Panc1 (cell line): Measurements from ENCODE around the gene KCNH1. TPM values are rescaled to one million over a fixed set of nuclear protein-coding genes. Genes with fewer than 3 reads are reported as not detected.
"Not testable (repeated sequence)": the region's sequence is repeated elsewhere in the genome, so short reads cannot be mapped to it uniquely, and the experiment has no call there.

Source experiments
- ATAC-seq: fragments of 200-7000 bp; cut with Tn5 transposase; 2 replicates; pipeline ENCODE4 v1.9.1; 2020; ENCODE audit warnings: mild to moderate bottlenecking, moderate library complexity
- BruUV-seq: library from RNA; stranded (reverse); fragments of 400-500 nt; replicated peaks from 2 replicates; lab custom pipeline; 2021; lab: Mats Ljungman, UMichigan
- CTCF ChIA-PET: fragments of 300-600 bp; sonication (Branson Sonifier 250); formaldehyde crosslinking; loops from one replicate; lab custom pipeline; 2022; ENCODE audit warnings: antibody characterized with exemption; lab: Charles Lee
- POLR2A ChIA-PET: fragments of 300-600 bp; sonication (Branson Sonifier 250); formaldehyde crosslinking; loops from one replicate; lab custom pipeline; 2022; ENCODE audit warnings: antibody characterized with exemption; lab: Charles Lee
- DNase-seq: peaks from one replicate; pipeline ENCODE4 v3.0.0-alpha.2; 2010; ENCODE audit warnings: low read depth, low spot score
- H3K27ac ChIP-seq: 2 replicates; pipeline ENCODE4 v1.5.1; 2011; ENCODE audit warnings: mild to moderate bottlenecking, low read length, inconsistent platforms
- H3K27me3 ChIP-seq: fragments of 200-500 bp; sonication (Bioruptor generic); 2 replicates; pipeline ENCODE4 v1.6.0; 2014; ENCODE audit warnings: low read length, inconsistent platforms; ENCODE audit not compliant: control insufficient read depth, insufficient read depth
- H3K36me3 ChIP-seq: fragments of 200-500 bp; sonication (Bioruptor generic); 2 replicates; pipeline ENCODE4 v1.5.1; 2014; ENCODE audit warnings: inconsistent platforms, mild to moderate bottlenecking, low read length, moderate library complexity; ENCODE audit not compliant: control insufficient read depth, insufficient read depth
- H3K4me1 ChIP-seq: 2 replicates; pipeline ENCODE4 v1.5.1; 2011; ENCODE audit warnings: inconsistent platforms, mild to moderate bottlenecking, low read length, moderate library complexity; ENCODE audit not compliant: control insufficient read depth, insufficient read depth
- H3K4me3 ChIP-seq, 2 experiments: 2 replicates each; pipeline ENCODE4 v1.5.1; 2011 to 2012; ENCODE audit warnings: low read depth in 2 of 2, low read length in 2 of 2, mild to moderate bottlenecking in 2 of 2, inconsistent platforms in 1 of 2, moderate library complexity in 1 of 2
- H3K9me3 ChIP-seq: fragments of 200-500 bp; sonication (Bioruptor generic); 2 replicates; pipeline ENCODE4 v1.5.1; 2014; ENCODE audit warnings: low read depth, mild to moderate bottlenecking, inconsistent platforms, low read length, moderate library complexity; ENCODE audit not compliant: control insufficient read depth, insufficient read depth
- CTCF ChIP-seq: fragments of 450-650 bp; IDR thresholded peaks from 2 replicates; pipeline ENCODE4 v1.5.1; 2017; ENCODE audit warnings: mild to moderate bottlenecking
- POLR2AphosphoS5 ChIP-seq: IDR thresholded peaks from 2 replicates; pipeline ENCODE4 v1.6.1; 2012; ENCODE audit warnings: mild to moderate bottlenecking, low read depth, low read length, moderate library complexity
- REST ChIP-seq, 2 experiments: IDR thresholded peaks; 2 replicates each; pipeline ENCODE4 v1.6.1; 2011 to 2012; ENCODE audit warnings: low read depth in 2 of 2, control low read depth in 1 of 2, low read length in 1 of 2, mild to moderate bottlenecking in 1 of 2, moderate library complexity in 1 of 2; ENCODE audit not compliant: insufficient read depth in 1 of 2
- SIN3A ChIP-seq: IDR thresholded peaks from 2 replicates; pipeline ENCODE4 v1.6.1; 2012; ENCODE audit warnings: low read depth, mild to moderate bottlenecking, low read length, moderate library complexity, borderline replicate concordance; ENCODE audit not compliant: insufficient read depth
- TCF7L2 ChIP-seq: IDR thresholded peaks from 2 replicates; pipeline ENCODE4 v1.6.1; 2011; ENCODE audit warnings: mild to moderate bottlenecking, low read depth, low read length, inconsistent platforms
- in situ Hi-C: cut with HindIII; loops from 2 replicates; pipeline ENCODE4 v1.10.0; 2016; ENCODE audit warnings: low sequenced_read_pairs, low pct_unique_long_range_greater_than_20kb
- intact Hi-C: fragments of 100-400 bp; cut with micrococcal nuclease; formaldehyde crosslinking; loops from one replicate; pipeline ENCODE4 v1.10.0; 2022; ENCODE audit not compliant: unreplicated experiment
- total RNA-seq: library from RNA; stranded (reverse); gene quantifications from one replicate; pipeline ENCODE4 v1.2.1, GENCODE V29; 2021; ENCODE audit not compliant: unreplicated experiment

The KCNH1 gene
- total RNA-seq, 1 experiment from 2014 or later: not detected

- ChIA-PET POLR2A (no interaction called here), CTCF (no interaction called here)
- intact Hi-C loops (no loop called here), in situ Hi-C loops (no loop called here)
- no peaks in the 10 kb centered on the region for H3K36me3 ChIP-seq
- DNase-seq: no peak
- H3K9me3 ChIP-seq: no peaks in the 10 kb centered on the region
- no TSS peak for BruUV-seq
- H3K4me1 ChIP-seq: no peaks in the 10 kb centered on the region
- H3K27ac ChIP-seq: no peak overlapping the region
- TF ChIP-seq TCF7L2 (no peak), CTCF (no peak)
- H3K27me3 ChIP-seq: peaks cover 2% of the 10 kb centered on the region; the same call in 1 of the 2 replicates
- H3K4me3 ChIP-seq: no peak overlapping the region
- ATAC-seq: no peak
These were observed 65.0 kb downstream of the KCNH1 start for GRCh38 chr1:211068976-211069375.

- Histone ChIP-seq H3K4me1 (no peaks in the 10 kb centered on the region), H3K27me3 (peaks cover 2% of the 10 kb centered on the region; the same call in 1 of the 2 replicates), H3K9me3 (no peaks in the 10 kb centered on the region), H3K36me3 (no peaks in the 10 kb centered on the region), H3K4me3 (no peak overlapping the region), H3K27ac (no peak overlapping the region)
- DNase-seq (no peak), ATAC-seq (no peak)
- in situ Hi-C loops (no loop called here), intact Hi-C loops (no loop called here)
- CTCF ChIA-PET: no interaction called here
- BruUV-seq: no TSS peak
- no peak for TF ChIP-seq POLR2AphosphoS5
- POLR2A ChIA-PET: no interaction called here
These were observed 67.1 kb downstream of the KCNH1 start for GRCh38 chr1:211066781-211067384.

GRCh38 chr1:211041838-211042237, 92.1 kb downstream of the KCNH1 start:
- DNase-seq, ATAC-seq, in situ Hi-C loops, H3K27me3 ChIP-seq, H3K4me3 ChIP-seq, intact Hi-C loops, H3K9me3 ChIP-seq, BruUV-seq, H3K36me3 ChIP-seq, H3K27ac ChIP-seq, POLR2A ChIA-PET, CTCF ChIA-PET, H3K4me1 ChIP-seq: not testable (repeated sequence)

- no peaks in the 10 kb centered on the region for H3K36me3 ChIP-seq
- no peaks in the 10 kb centered on the region for H3K9me3 ChIP-seq
- DNase-seq (peak; percentile 41), ATAC-seq (peak; percentile 92)
- TF ChIP-seq SIN3A (no peak), CTCF (no peak), POLR2AphosphoS5 (no peak), REST (IDR thresholded peaks at IDR 0.05; ENCODE audit: insufficient read depth in 1 of 2, low read depth in 2 of 2, low read length in 1 of 2) (no peak), TCF7L2 (no peak)
- ChIA-PET CTCF (no interaction called here), POLR2A (no interaction called here)
- intact Hi-C loops (no loop called here), in situ Hi-C loops (no loop called here)
- no peaks in the 10 kb centered on the region for H3K27me3 ChIP-seq
- no peaks in the 10 kb centered on the region for H3K4me1 ChIP-seq
- no TSS peak for BruUV-seq
- no peak overlapping the region for H3K4me3 ChIP-seq
- no peak overlapping the region for H3K27ac ChIP-seq
These were observed 96.9 kb downstream of the KCNH1 start for GRCh38 chr1:211037095-211037494.
